ENCODE data around the gene CEACAM20. TPM values are rescaled to one million over a fixed set of nuclear protein-coding genes. Genes with fewer than 3 reads are reported as not detected.
"Not testable (repeated sequence)": the region's sequence is repeated elsewhere in the genome, so short reads cannot be mapped to it uniquely, and the experiment has no call there.

Gene CEACAM20
- total RNA-seq, 8 experiments from 2014 or later = 0.08 TPM; not detected in 7

GRCh38 chr19:44542671-44543070, 13.2 kb upstream of the CEACAM20 start:
- no peak for ATAC-seq (replicated peaks in 6 of 8)
- 0 to 40% methylated on average over 1 of the region's 1 CpG; no CpG with 5 or more reads in 8 of the 10 experiments for WGBS, 10 experiments
- H3K27ac ChIP-seq = no peak overlapping the region
- in situ Hi-C loops (cut with MboI; ENCODE audit: low pct_unique_long_range_greater_than_20kb in 2 of 9, low sequenced_read_pairs in 9 of 9, unreplicated experiment in 9 of 9) = no loop called here
- H3K4me1 ChIP-seq (replicated peaks in 1 of 2) = no peaks in the 10 kb centered on the region
- no peak overlapping the region for H3K4me3 ChIP-seq

- ATAC-seq (replicated peaks in 6 of 8) = no peak
- in situ Hi-C loops (cut with MboI; ENCODE audit: low pct_unique_long_range_greater_than_20kb in 2 of 9, low sequenced_read_pairs in 9 of 9, unreplicated experiment in 9 of 9) = no loop called here
- Histone ChIP-seq H3K4me1 (replicated peaks in 1 of 2) (no peaks in the 10 kb centered on the region), H3K4me3 (no peak overlapping the region), H3K27ac (no peak overlapping the region)
- 20 to 51% (median 40%) methylated on average over 1 to 7 of the region's 8 CpGs; no CpG with 5 or more reads in 7 of the 10 experiments for WGBS, 10 experiments
Observed at GRCh38 chr19:44540736-44541135, 11.3 kb upstream of the CEACAM20 start.

DNA sequence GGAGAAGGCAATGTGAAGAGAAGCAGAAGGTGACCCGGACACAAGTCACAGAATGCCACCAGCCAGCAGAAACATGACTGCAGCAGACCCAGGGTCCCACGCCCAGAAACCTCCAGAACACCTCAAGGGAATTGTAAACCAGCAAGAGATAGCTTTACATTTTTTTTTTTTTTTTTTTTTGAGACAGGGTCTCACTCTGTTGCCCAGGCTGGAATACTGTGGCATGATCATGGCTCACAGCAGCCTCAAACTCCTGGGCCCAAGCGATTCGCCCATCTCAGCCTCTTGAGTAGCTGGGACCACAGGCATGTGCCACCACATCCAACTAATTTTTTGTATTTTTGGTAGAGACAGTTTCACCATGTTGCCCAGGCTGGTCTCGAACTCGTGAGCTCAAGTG, 10.5 kb upstream of the CEACAM20 start:
- H3K4me1 ChIP-seq (replicated peaks in 1 of 2) = no peaks in the 10 kb centered on the region
- 0 to 61% (median 60%) methylated on average over 1 to 5 of the region's 6 CpGs; no CpG with 5 or more reads in 5 of the 10 experiments for WGBS, 10 experiments
- ATAC-seq (replicated peaks in 6 of 8) = no peak
- in situ Hi-C loops (cut with MboI; ENCODE audit: low pct_unique_long_range_greater_than_20kb in 2 of 9, low sequenced_read_pairs in 9 of 9, unreplicated experiment in 9 of 9) = no loop called here
- no peak overlapping the region for H3K4me3 ChIP-seq
- H3K27ac ChIP-seq = no peak overlapping the region

GRCh38 chr19:44539236-44539826, 9.9 kb upstream of the CEACAM20 start:
- no peak overlapping the region for H3K27ac ChIP-seq
- H3K4me3 ChIP-seq = no peak overlapping the region
- 6 to 80% (median 38%) methylated on average over 1 to 7 of the region's 11 CpGs; no CpG with 5 or more reads in 2 of the 10 experiments for WGBS, 10 experiments
- ATAC-seq (replicated peaks in 6 of 8) = peak in 2 of 8 experiments; percentile 80 to 89
- H3K4me1 ChIP-seq (replicated peaks in 1 of 2) = no peaks in the 10 kb centered on the region
- in situ Hi-C loops (cut with MboI; ENCODE audit: low pct_unique_long_range_greater_than_20kb in 2 of 9, low sequenced_read_pairs in 9 of 9, unreplicated experiment in 9 of 9) = no loop called here

DNA sequence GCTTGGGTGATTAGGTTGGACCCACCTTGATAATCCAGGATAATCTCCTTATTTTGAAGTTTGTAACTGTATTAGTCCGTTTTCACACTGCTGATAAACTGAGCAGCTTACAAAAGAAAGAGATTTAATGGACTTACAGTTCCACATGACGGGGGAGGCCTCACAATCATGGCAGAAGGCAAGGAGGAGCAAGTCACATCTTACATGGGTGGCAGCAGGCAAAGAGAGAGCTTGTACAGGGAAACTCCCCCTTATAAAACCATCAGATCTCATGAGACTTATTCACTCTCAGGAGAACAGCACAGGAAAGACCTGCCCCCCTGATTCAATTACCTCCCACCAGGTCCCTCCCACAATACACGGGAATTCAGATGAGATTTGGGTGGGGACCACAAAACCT, 5.9 kb upstream of the CEACAM20 start:
- ATAC-seq (replicated peaks in 6 of 8); in situ Hi-C loops (cut with MboI; ENCODE audit: low pct_unique_long_range_greater_than_20kb in 2 of 9, low sequenced_read_pairs in 9 of 9, unreplicated experiment in 9 of 9); H3K4me3 ChIP-seq; H3K27ac ChIP-seq; H3K4me1 ChIP-seq (replicated peaks in 1 of 2): not testable (repeated sequence)
- 0 to 50% (median 26%) methylated on average over 1 to 2 of the region's 3 CpGs; no CpG with 5 or more reads in 4 of the 10 experiments for WGBS, 10 experiments

DNA sequence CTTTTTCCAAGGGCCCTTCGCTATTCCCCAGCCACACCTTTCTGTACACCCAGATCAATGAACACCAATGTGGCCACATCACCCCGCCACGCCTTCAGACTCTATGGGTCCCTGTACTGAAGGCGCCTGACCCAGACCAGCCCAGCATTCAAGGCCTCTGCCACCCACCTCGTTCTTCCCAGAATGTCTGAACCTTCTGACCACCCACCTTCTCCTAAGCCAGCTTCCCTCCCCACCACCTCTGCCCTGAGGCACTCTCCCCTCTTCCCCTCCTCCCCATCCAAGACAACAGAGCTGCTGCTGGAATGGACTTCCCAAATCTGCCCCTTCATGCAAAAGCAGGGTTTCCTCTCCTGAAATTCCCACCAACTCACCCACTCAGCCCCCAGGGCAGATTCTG, 3.3 kb upstream of the CEACAM20 start:
- ATAC-seq (replicated peaks in 6 of 8) = no peak
- in situ Hi-C loops (cut with MboI; ENCODE audit: low pct_unique_long_range_greater_than_20kb in 2 of 9, low sequenced_read_pairs in 9 of 9, unreplicated experiment in 9 of 9) = no loop called here
- Histone ChIP-seq H3K4me1 (replicated peaks in 1 of 2) (no peaks in the 10 kb centered on the region), H3K4me3 (no peak overlapping the region), H3K27ac (no peak overlapping the region)
- 0 to 87% (median 62%) methylated on average over 1 to 4 of the region's 5 CpGs; no CpG with 5 or more reads in 2 of the 10 experiments for WGBS, 10 experiments

DNA sequence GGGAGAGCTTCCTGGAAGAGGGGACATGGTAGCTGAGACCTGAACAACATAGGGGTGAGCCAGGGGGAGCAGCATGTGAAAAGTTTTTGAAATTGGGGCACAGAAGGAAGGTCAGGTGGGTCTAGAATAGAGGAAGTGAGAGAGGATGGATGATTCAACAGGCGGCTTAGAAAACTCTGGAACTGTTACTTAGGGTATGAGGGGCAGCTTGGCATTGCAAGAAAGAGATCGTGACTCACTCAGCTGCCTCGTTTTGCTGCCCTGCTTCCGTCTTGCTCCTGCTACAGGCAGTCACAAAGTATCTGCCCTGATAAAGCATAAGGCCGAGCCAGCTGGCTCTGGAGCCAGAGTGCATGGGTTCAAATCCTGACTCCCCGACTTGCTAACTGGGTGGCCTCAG, 1.3 kb upstream of the CEACAM20 start:
- Histone ChIP-seq H3K4me3 (no peak overlapping the region), H3K4me1 (replicated peaks in 1 of 2) (no peaks in the 10 kb centered on the region), H3K27ac (no peak overlapping the region)
- in situ Hi-C loops (cut with MboI; ENCODE audit: low pct_unique_long_range_greater_than_20kb in 2 of 9, low sequenced_read_pairs in 9 of 9, unreplicated experiment in 9 of 9) = no loop called here
- no peak for ATAC-seq (replicated peaks in 6 of 8)
- 21 to 86% (median 50%) methylated on average over 1 to 6 of the region's 6 CpGs for WGBS, 10 experiments

GRCh38 chr19:44527554-44527953, 1.9 kb downstream of the CEACAM20 start:
- Histone ChIP-seq H3K4me3 (no peak overlapping the region), H3K27ac (no peak overlapping the region), H3K4me1 (replicated peaks in 1 of 2) (no peaks in the 10 kb centered on the region)
- in situ Hi-C loops (cut with MboI; ENCODE audit: low pct_unique_long_range_greater_than_20kb in 2 of 9, low sequenced_read_pairs in 9 of 9, unreplicated experiment in 9 of 9) = no loop called here
- 31 to 97% (median 59%) methylated on average over 2 to 5 of the region's 7 CpGs; no CpG with 5 or more reads in 2 of the 10 experiments for WGBS, 10 experiments
- no peak for ATAC-seq (replicated peaks in 6 of 8)

- 0 to 69% (median 24%) methylated on average over 1 to 3 of the region's 4 CpGs; no CpG with 5 or more reads in 2 of the 10 experiments for WGBS, 10 experiments
- Histone ChIP-seq H3K4me1 (replicated peaks in 1 of 2) (no peaks in the 10 kb centered on the region), H3K27ac (no peak overlapping the region), H3K4me3 (no peak overlapping the region)
- ATAC-seq (replicated peaks in 6 of 8) = no peak
- in situ Hi-C loops (cut with MboI; ENCODE audit: low pct_unique_long_range_greater_than_20kb in 2 of 9, low sequenced_read_pairs in 9 of 9, unreplicated experiment in 9 of 9) = no loop called here
Observed at GRCh38 chr19:44525721-44526430, 3.6 kb downstream of the CEACAM20 start.

- ATAC-seq (replicated peaks in 6 of 8) = no peak
- in situ Hi-C loops (cut with MboI; ENCODE audit: low pct_unique_long_range_greater_than_20kb in 2 of 9, low sequenced_read_pairs in 9 of 9, unreplicated experiment in 9 of 9) = no loop called here
- 42 to 100% (median 72%) methylated on average over 1 to 2 of the region's 2 CpGs; no CpG with 5 or more reads in 3 of the 10 experiments for WGBS, 10 experiments
- no peak overlapping the region for H3K27ac ChIP-seq
- no peak overlapping the region for H3K4me3 ChIP-seq
- no peaks in the 10 kb centered on the region for H3K4me1 ChIP-seq (replicated peaks in 1 of 2)
Observed at GRCh38 chr19:44521370-44521769, 8.1 kb downstream of the CEACAM20 start.

GRCh38 chr19:44517146-44517545, 12.3 kb downstream of the CEACAM20 start:
- H3K4me1 ChIP-seq (replicated peaks in 1 of 2) = no peaks in the 10 kb centered on the region
- WGBS, 10 experiments = 10 to 100% (median 64%) methylated on average over 1 to 6 of the region's 7 CpGs; no CpG with 5 or more reads in 3 of the 10 experiments
- in situ Hi-C loops (cut with MboI; ENCODE audit: low pct_unique_long_range_greater_than_20kb in 2 of 9, low sequenced_read_pairs in 9 of 9, unreplicated experiment in 9 of 9) = no loop called here
- H3K4me3 ChIP-seq = no peak overlapping the region
- no peak overlapping the region for H3K27ac ChIP-seq
- ATAC-seq (replicated peaks in 6 of 8) = no peak

DNA sequence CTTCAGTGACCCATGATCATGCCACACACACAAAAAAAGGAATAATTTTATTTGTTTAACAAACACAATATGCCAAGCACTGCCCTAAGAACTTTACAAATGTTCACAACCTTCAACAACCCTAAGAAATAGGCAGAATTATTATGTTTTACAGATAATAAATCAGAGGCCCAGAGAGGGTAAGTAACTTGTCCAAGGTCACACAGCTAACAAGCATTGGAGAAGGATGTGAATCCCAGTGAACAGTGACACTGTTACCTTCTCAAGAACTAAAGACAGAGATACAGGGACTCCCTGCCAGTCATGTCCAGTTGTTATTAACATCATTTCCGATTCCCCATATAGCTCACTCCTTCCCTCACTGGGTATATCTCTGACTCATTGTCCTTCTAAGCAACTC, 13.6 kb downstream of the CEACAM20 start:
- in situ Hi-C loops (cut with MboI; ENCODE audit: low pct_unique_long_range_greater_than_20kb in 2 of 9, low sequenced_read_pairs in 9 of 9, unreplicated experiment in 9 of 9) = no loop called here
- ATAC-seq (replicated peaks in 6 of 8) = no peak
- 60 to 100% (median 73%) methylated on average over 1 of the region's 1 CpG; no CpG with 5 or more reads in 5 of the 10 experiments for WGBS, 10 experiments
- Histone ChIP-seq H3K4me3 (no peak overlapping the region), H3K4me1 (replicated peaks in 1 of 2) (no peaks in the 10 kb centered on the region), H3K27ac (no peak overlapping the region)

DNA sequence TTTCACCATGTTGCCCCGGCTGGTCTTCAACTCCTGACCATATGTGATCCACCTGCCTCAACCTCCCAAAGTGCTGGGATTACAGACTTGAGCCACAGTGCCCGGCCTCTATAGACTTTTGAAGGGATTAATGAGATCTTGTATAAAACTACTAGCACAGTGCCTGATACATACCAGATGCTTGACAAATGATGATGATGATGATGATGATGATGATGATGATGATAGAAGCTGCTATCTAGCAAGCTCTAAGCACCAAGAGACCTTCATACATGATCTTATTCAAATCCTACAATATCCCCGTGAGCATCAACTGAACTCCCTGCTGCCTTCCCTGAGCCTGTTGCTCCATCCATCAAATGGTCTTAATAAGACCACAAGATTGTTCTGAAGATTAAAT, 14.4 kb downstream of the CEACAM20 start:
- Histone ChIP-seq H3K4me1 (replicated peaks in 1 of 2) (no peaks in the 10 kb centered on the region), H3K4me3 (no peak overlapping the region), H3K27ac (no peak overlapping the region)
- 20 to 100% (median 50%) methylated on average over 1 to 3 of the region's 3 CpGs; no CpG with 5 or more reads in 2 of the 10 experiments for WGBS, 10 experiments
- in situ Hi-C loops (cut with MboI; ENCODE audit: low pct_unique_long_range_greater_than_20kb in 2 of 9, low sequenced_read_pairs in 9 of 9, unreplicated experiment in 9 of 9) = no loop called here
- ATAC-seq (replicated peaks in 6 of 8) = no peak

Measured in motor neuron (in vitro differentiated cells).